Ishikawa (cell line): Measurements from ENCODE around the gene BIRC5.

ENCODE experiments used
- EP300 ChIP-seq: IDR thresholded peaks from 2 replicates; pipeline ENCODE4 v1.6.1; 2012; ENCODE audit warnings: borderline replicate concordance
- NFIC ChIP-seq: IDR thresholded peaks from 2 replicates; pipeline ENCODE4 v1.6.1; 2012
- RAD21 ChIP-seq: IDR thresholded peaks from 2 replicates; pipeline ENCODE4 v1.6.1; 2012; ENCODE audit warnings: low read depth
- REST ChIP-seq: IDR thresholded peaks from 2 replicates; pipeline ENCODE4 v1.6.1; 2012; ENCODE audit warnings: low read depth, mild to moderate bottlenecking
- TAF1 ChIP-seq: IDR thresholded peaks from 2 replicates; pipeline ENCODE4 v1.6.1; 2012; ENCODE audit warnings: low read depth, mild to moderate bottlenecking
- TCF12 ChIP-seq: IDR thresholded peaks from 2 replicates; pipeline ENCODE4 v1.6.1; 2012; ENCODE audit warnings: low read depth
- TEAD4 ChIP-seq: IDR thresholded peaks from 2 replicates; pipeline ENCODE4 v1.6.1; 2012
- USF1 ChIP-seq: IDR thresholded peaks from 2 replicates; pipeline ENCODE4 v1.6.1; 2012
- YY1 ChIP-seq: IDR thresholded peaks from 2 replicates; pipeline ENCODE4 v1.6.1; 2012; ENCODE audit warnings: low read depth

- TF ChIP-seq TCF12 = no peak
- no peak for TF ChIP-seq RAD21
- TF ChIP-seq REST = no peak
- no peak for TF ChIP-seq USF1
- TF ChIP-seq NFIC = no peak
- TF ChIP-seq EP300 = no peak
- no peak for TF ChIP-seq TAF1
- no peak for TF ChIP-seq YY1
- no peak for TF ChIP-seq TEAD4
Observed at GRCh38 chr17:78180508-78180907, 33.5 kb upstream of the BIRC5 start.
